Muscle of back (tissue), 11 donors: Measurements from ENCODE around the gene TBX2. TPM values are rescaled to one million over a fixed set of nuclear protein-coding genes. Genes with fewer than 3 reads are reported as not detected.
A peak's percentile ranks its signal among the peaks of the same experiment; 100 is the strongest.

Experiments
- DNase-seq, 3 donors: peaks; one replicate each; pipeline versions ENCODE4 v3.0.0 to v3.0.0-alpha.2; 2013
- polyA plus RNA-seq, 10 donors: library from polyadenylated mRNA; unstranded; fragments of 120-200 nt; gene quantifications; one replicate each; pipeline ENCODE4 v1.2.1, GENCODE V29; 2013; ENCODE audit not compliant: insufficient read length in 10 of 10

The TBX2 gene
- polyA plus RNA-seq, 10 donors, result 5.4 to 11.7 (median 9.0) TPM

GRCh38 chr17:61368049-61368831 lies 31.4 kb upstream of the TBX2 start:
- no peak for DNase-seq

- DNase-seq, result no peak
Observed at GRCh38 chr17:61368832-61369450, 30.7 kb upstream of the TBX2 start.

GRCh38 chr17:61369751-61370150 lies 29.9 kb upstream of the TBX2 start:
- no peak for DNase-seq

GRCh38 chr17:61371179-61371578 lies 28.5 kb upstream of the TBX2 start:
- DNase-seq, result no peak

- DNase-seq, result no peak
Observed at GRCh38 chr17:61371606-61372005, 28.0 kb upstream of the TBX2 start.

- DNase-seq, result no peak
Observed at GRCh38 chr17:61372436-61372835, 27.2 kb upstream of the TBX2 start.

GRCh38 chr17:61376931-61377838 lies 22.5 kb upstream of the TBX2 start:
- no peak for DNase-seq

GRCh38 chr17:61378658-61379456 lies 20.8 kb upstream of the TBX2 start:
- DNase-seq, result no peak

- DNase-seq, result no peak
Observed at GRCh38 chr17:61379457-61380216, 20.0 kb upstream of the TBX2 start.

GRCh38 chr17:61380217-61380835 lies 19.3 kb upstream of the TBX2 start:
- no peak for DNase-seq

- DNase-seq, result no peak
Observed at GRCh38 chr17:61380836-61381525, 18.7 kb upstream of the TBX2 start.

- no peak for DNase-seq
Observed at GRCh38 chr17:61381537-61381936, 18.1 kb upstream of the TBX2 start.

- no peak for DNase-seq
Observed at GRCh38 chr17:61382796-61383688, 16.6 kb upstream of the TBX2 start.

- peak in 1 of 3 donors; percentile 73 for DNase-seq
Observed at GRCh38 chr17:61383689-61384201, 15.9 kb upstream of the TBX2 start.

GRCh38 chr17:61384354-61384691 lies 15.3 kb upstream of the TBX2 start:
- peak in 1 of 3 donors; percentile 56 for DNase-seq

- peak in 1 of 3 donors; percentile 53 for DNase-seq
Observed at GRCh38 chr17:61384692-61385576, 14.7 kb upstream of the TBX2 start.

GRCh38 chr17:61385577-61386236 lies 13.9 kb upstream of the TBX2 start:
- no peak for DNase-seq
